CD4-positive, alpha-beta T cell treated with Interleukin-4 for 1 hour (primary cell): ENCODE measurements around the gene RAD51B.
"Not testable (repeated sequence)": the region's sequence is repeated elsewhere in the genome, so short reads cannot be mapped to it uniquely, and the experiment has no call there.

ENCODE experiments used
- DNase-seq, 2 donors: peaks; one replicate each; pipeline ENCODE4 v3.0.0-alpha.2; 2020 to 2022

RAD51B gene

DNA sequence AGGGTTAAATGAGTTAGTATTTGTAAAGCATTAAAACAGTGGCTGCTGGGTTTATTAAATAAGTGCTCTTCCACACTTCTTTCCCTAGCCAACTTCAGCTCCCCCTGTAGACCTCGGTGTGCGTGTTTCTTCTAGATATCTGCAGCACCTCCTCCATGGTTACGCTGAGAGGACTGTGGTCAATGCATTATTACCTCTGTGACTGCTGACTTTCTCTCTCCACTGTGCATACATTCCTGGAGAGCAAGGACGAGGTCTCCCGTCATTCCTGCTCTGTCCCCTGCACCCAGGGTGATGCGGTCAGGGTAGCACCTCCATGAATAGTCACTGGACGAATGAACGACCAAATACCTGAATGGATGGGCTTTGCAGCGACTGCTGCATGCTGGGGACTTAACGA, 928.7 kb downstream of the RAD51B start:
- DNase-seq = no peak

DNA sequence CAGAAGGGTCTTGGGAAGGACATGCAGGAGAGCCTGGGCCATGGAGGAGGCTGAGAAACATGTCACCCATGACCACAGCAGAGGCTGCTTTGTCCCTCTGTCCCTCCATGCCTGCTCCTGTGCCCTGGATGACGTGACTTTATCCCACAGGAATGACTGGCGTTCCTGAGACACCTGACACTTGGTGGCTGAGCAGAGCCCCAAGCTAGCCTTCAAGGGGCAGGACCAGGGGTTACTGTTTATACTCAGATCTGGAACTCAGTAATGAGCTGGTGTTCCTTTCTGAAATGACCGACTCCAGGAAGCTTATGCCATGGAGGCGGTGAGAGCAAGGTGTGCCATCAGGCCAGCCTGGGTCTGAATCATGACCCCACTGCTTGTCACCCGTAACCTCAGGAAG, 929.1 kb downstream of the RAD51B start:
- DNase-seq = no peak

DNA sequence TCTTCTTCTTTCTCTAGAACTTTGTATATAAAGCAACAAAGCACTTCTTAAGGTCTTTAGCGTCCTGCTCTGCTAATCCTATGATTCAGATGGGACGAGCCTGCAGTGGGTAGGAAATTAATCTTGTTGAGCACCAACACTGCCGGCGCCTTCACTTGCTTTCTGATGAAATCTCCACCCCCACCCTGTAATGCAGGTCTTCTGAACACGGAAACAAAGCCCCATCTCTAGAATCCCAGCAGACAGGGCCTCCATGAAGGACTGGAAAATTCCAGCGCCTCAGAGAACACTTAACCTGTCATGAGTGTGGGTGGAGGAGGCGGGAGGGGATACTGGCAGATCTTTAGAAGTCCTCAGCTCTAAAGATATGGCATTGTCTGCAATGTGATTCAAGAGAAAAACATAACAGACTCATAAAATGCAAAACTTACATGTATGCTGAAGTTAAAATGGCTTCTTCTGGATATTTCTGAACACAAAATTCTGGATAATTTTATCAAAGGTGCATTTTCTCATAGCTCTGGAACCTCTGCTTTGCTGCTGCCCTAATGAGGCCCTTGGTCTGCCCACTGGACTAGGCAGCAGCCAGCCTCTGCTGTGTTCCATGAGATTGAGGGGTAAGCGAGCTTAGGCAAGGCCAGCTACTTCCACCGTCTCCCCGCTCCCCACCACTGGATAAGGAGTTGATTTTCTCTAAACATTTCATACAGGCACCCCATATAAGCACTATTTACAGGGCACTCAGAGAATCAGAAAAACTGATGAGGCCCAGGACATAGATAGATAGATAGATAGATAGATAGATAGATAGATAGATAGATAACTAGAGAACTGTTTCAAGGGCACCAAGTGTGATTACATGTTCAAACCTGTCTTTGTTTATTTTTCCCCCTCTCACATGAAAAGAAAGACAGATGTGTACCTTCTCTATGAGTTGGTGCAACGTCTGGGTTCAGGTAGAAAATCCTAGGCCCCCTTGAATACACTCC, 930.2 kb downstream of the RAD51B start:
- DNase-seq = no peak

DNA sequence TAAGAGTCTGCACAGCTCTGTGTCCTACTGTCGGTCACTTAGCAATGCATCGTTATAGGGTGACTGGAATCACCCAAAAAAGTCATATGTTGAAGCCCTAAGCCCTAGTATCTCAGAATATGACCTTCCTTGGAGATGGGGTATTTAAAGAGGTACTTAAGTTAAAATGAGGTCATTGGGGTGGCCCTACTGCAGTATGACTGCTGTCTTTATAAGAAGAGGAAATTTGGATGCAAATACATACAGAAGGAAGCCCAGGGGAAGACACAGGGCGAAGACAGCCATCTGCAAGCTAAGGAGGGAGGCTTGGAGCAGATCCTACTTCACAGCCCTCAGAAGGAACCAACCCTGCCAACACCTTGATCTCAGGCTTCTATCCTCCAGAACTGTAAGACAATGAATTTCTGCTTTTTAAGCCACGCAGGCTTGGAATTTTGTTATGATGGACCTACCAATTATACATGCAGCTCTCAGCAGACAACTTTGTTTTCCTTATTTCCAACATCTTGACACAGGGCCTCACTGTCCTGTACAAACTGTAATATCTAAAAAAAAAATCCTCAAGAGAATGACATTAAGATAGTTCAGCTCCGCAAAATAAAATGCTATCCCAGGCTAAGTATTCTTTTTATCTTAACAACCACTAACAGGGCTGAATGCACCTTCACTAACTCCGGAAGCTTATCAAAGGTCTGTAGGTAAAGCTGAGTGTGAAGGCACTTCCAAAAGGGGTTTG, 932.9 kb downstream of the RAD51B start:
- DNase-seq = no peak

DNA sequence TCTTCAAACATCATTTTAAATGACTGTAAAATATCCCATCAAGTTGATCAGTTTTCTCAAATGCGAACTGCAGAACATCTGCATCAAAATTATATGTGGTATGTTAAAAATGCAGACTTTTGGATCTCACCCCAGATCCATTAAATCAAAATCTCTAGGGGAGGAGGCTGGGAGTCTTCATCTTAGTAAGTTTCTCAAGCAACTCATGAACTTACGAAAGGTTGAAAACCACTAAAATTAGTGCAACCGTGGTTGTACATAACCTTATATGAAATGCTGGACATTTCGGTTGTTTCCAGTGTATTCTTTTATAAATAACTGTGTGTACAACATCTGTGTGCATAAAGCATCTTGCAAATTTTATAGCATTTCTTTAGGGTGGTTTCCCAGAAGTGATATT, 934.1 kb downstream of the RAD51B start:
- no peak for DNase-seq

DNA sequence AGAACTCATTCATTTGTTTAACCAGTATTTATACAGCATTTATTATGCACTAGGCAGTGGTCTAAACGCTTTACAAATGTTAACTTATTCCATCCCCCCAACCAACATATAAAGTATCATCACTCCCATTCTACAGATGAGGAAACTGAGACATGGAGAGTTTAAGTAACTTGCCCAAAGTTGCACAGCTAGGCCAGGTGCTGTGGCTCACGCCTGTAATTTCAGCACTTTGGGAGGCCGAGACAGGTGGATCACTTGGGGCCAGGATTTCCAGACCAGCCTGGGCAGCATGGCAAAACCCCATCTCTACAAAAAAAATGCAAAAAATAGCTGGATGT, 935.4 kb downstream of the RAD51B start:
- no peak for DNase-seq

DNA sequence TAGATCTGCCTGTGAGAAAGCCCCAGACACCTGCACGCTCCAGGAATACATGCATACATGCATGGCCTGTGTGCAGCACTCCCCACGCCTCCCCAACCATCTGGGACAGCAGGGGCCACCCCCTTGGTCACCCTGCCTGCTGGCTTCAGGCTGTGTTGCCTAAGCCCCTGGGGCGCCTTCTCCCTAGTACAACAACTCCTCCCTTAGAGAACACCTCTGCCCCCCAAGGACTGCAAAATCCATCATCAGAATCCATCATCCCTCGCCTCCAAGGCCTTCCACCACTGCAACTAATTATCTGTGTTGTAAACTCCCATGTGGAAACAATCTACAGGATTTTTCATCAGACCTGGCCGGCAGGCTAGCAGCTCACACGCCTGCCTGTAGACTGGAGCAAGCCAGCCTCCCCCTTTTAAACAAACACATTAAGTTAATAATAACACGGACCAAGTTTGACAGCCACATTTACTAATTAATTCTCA, 936.5 kb downstream of the RAD51B start:
- no peak for DNase-seq

DNA sequence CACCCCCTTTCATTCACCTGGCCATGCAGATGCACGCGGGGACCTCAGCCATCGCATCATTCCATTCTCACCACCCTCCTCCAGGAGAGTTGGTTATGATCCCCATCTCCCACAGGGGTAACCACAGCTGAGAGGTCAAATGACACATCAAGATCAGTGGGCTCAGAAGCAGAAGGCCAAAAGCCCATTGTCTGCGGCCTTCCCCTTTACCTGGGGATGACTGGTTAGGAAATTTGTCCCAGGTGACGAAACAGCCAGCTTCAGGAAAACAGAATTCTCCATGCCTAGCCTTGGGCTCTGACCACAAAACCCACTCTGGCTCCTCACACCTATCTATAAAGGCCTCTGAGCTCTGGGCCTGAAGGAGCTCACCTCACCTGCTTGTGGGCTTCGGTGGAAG, 937.2 kb downstream of the RAD51B start:
- DNase-seq = no peak

DNA sequence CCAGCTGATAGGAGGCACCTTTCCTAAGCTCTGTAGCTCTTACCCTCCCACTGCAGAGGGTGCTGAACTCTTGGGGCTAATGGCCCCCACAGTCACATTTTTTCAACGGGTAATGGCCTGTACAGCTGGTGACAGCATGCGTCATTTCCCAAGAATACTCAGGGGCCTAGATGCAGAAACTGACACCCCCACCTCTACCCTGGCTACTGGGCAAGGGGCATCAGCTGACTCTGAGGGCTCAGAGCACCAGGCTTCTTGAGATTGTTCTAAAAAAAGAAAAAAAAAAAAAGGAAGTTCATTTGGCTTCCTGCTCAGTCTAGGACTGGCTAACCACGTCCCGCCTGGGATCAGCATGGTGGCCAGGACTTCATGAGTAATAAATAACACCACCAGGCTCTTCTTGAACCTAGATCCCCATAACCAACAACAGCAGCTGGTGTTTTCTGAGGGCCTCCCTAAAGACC, 938.1 kb downstream of the RAD51B start:
- peak; percentile 24 to 83 for DNase-seq

DNA sequence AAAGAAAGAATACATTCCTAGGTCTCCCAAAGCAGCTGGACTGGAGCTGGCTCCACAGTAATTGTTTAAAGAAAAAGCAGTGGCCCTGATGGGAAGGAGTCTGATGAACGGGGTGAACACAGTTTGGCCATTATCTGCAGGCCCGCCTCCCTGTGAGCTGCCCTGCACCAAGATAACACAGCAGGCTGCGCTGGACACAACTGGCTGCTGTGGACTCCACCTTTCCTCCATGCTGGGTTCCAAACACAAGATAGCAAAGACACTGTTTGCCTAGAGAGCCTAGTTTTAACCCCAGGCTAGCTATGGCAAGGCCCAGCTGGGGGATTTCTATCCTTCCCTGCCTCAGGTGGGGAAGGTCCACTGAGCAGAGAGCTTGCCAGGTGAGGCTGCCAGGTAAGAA, 938.7 kb downstream of the RAD51B start:
- no peak for DNase-seq

DNA sequence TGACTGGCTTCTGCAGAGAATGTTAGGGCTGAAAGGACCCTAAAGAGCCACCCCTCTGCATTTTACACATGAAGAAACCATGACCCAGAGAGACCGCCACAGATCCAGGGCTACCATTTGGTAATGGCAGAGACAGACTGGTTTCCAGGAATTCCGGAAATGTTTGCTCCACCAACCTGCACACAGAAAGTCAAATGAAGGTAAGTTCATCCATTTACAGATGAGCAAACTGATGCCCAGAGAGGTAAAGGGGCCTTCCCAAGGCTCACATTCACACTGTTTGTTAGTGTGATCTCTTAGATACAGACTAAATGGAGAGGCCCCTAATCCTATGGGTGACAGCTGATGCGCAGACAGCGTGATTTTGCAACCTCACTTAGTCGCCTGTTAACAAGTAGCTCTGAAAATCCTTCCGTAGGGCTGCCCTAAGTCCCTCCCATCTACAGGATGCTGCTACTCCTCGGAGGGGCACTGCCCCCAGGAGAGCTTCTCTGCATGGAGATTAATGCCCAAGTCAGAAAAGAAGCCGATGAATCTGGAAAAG, 939.5 kb downstream of the RAD51B start:
- DNase-seq = no peak

DNA sequence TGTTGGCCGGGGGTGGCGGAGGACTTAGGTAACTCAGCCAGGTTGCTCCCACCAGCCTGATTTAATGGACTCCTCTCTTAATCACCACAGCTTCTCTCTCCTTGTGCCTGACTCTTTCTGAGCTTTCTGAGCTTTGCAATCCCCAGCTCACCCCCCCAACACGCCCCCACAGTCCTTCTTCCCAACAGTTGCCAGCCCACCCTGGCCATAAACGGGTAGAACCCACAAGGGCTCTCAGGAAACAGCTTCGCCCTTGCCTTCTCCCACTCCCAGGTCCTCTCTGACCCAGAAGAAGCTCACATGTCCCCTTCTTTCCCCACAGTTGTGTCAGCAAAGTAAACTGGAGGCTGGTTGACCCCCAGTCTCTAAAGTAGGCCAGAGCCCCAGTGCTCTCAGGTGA, 940.4 kb downstream of the RAD51B start:
- no peak for DNase-seq

DNA sequence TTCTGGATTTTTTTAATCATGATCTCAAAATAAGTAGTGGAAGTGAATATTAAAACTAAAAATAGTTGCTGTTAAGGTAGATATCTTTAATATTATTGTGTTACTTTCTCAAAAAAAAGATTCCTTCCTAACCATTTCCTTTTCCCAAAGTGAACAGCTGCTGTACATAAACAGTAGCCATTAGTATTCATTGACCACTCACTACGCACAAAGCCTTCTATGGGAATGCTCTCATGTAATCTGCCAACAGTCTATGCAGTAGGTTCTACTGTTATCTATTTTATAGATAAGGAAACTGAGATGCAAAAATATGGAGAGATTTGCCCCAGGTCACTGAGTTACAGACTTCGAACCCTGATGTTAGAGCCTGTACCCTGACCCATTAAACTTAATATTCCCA, 941.2 kb downstream of the RAD51B start:
- no peak for DNase-seq

DNA sequence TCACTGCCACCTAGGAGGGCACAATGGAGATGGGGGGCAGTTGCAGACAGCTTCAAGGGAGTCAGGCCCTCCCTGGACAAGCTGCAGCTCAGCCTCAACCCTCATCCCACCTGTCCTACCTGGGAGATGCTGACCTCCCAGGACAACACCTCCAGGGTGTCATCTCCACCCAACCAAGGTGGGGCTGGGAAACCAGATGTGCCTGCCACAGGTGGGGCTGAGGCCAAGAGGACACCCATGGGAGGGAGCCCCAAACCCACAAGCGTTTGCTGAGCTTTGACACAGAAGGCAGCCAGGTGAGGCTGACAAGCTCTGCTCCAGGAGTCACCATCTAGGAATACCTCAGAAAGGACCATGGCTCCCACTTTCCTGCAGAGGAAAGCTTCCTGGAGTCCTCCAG, 941.8 kb downstream of the RAD51B start:
- no peak for DNase-seq

DNA sequence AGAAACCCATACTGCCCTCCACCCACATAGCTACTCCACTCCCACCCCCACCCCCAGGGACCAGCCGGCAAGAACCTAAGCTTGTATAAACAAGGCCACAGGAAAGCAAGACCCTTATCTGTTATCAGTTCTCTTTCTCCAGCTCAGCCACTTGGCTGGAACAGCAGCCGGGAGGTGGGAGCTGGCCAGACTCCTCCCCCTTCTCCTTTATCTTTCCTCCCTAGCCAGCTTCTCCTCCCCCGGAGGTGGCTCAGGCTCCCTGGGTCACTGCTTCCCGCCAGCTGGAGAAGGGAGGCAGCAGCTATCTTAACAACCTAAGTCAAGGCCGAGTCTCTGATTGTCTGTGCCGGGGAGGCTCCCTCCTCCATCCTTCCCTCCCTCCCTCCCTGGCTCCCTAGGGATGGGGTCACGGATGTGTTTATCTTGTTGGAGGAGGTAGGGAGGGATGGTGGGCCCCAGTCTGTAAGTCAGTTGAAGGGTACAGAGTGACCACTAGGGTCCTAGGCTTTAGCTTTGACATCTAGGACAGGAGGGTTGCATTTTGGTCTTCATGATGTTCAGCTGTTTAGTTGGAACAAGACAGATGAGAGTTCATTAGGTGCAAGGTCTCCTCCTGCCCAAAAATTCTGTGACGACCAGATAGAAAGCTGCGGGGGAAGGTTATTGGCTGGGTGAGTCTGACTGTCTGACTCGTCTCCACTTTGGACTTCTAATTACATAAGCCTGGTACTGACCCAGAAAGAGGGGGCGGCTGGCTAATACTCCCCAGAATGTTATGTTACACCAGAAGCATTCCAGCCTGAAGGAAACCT, 943.6 kb downstream of the RAD51B start:
- no peak for DNase-seq

DNA sequence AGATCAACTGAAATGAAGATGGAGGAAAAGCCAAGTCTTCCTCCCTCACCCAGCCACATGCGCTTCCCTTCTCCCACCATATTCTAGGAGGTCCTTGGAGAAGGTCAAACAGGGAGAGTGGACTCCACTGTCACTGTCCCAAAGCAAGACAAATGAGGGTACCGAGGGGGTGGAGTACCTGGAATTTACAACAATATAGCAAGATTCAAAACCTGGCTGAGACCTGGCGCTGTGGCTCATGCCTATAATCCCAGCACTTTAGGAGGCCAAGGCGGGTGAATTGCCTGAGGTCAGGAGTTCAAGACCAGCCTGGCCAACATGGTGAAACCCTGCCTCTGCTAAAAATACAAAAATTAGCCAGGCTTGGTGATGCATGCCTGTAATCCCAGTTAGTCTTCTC, 944.3 kb downstream of the RAD51B start:
- DNase-seq = not testable (repeated sequence)

DNA sequence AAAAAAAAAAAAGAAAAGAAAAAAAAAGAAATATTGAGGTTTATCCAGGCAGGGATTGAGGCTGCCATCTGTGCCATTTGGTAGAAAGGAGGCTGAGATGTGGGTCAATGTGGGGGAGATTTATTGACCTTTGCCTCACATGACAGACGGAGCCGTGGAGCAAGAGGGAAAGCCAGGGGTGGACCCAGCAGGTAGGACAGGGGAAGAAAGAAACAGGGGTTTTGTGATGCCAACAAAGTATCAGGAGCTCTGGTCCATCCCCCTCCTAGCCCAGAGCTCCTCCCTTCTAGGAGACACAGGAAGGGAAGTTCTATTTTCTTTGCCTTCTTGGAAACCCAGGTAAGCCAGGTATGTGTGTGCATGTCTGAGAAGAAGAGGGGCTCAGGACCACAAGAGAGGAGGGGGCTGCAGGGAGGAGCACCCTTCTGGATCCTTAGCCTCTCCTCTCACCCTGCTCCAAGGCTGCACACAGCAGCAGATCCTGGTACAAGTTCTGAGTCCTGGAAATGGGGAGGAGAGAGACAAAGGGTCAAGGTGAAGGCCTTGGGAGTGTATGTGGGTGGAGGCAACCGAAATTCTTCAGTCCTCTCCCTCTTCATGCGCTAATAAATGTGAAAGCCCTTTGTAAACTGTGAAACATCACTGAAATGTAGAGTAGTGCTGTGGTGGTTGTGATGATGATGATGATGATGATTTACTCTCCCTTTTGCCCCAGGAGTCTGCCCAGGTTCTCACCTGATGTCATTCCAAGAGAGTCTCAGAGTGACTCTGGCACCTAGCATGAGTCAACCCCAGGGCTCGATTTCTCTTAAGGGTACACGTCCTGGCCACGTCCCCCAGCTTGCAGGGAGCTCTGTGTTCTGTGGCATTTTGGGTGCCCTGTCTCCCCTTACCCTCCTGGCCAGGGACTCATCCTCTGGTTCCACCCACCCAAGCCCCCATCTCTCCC, 947.0 kb downstream of the RAD51B start:
- no peak for DNase-seq

DNA sequence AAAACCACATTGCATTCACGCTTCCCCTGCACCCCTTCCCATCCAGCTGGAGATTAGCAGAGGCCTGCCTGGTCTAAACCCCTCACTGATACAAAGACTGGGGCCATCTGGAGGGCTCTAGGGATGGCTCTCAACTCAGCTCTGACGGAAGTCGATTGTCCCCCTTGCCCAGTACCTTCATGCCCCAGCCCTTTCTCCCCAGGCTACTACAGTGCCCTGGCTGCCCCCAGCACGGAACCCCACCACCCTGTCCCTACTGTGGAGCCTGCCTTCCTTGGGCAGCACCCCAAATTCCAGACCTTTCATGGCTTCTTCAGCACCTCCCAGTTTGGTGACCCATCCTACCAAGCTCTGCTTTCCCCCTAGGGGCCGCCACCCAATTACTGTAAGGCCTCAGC, 947.7 kb downstream of the RAD51B start:
- DNase-seq = no peak

DNA sequence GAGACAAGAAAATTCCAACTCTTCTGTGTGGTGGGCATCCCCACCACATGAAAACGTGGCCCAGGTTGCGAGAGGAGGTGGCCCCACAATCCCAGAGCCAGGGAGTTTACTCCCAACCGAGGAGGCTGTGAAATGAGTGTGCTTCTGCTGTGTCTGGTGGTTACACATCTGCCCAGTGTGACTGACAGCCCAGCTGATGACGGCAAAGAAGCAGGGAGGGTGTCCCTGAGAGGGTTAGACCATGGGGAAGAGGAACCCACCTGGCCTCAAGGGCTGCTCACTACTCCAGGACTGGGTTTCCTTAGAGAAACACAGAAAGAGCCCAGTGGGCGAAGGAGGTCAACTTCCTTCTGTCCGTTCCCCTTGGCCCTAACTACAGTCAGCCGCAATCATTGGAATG, 948.7 kb downstream of the RAD51B start:
- DNase-seq = no peak

DNA sequence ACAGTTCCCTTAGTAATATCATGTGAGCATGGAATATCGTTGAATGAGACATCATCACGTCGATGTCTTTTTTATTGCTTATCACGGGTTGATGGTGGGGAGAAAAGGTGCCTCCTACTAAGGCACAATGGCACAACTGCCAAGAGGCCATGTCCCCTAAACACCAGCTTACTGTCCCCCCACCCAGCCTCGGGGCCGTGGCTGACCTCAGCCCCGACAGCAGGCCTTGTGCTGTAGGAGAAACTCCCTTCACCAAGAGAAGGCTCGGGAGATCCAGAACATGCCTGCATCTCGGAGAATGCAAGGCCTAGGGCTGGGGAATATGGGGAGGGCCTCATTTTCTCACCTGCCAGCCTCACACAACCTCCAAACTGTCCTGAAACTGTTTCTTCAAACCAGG, 950.5 kb downstream of the RAD51B start:
- DNase-seq = no peak

DNA sequence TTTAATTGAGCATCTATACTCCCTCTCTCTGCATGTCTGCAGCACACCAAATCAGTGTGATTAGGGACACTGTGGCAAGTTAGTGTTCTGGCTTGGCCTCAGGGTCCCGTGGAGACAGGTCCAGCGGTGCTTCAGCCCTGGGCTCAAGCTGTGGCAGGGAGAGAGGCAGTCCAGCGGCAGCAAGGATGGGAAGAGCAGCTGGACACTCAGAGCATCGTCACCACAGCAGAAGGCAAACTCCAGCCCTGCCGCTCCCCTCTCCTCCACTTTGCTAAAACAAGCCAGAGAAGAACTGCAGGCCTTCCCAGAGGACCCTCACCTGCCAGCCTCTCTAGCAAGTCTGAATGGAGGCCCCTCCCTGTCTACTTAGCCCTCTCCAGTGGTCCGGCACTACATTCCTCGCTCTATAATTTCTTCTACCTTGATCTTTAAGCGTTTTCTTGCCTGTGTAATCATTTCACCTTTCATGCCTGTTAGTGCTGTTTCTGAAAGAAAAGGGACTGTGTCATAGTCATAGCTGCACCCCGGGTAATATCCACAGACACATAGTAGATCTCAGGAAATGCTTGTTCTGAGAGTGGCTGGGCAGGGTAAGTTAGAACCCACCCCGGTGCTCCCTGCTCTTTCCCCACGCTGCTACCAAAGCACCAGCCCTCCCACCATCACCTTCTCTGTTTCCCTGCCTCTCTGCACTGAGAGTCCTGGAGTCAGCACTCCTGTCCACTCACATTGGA, 951.1 kb downstream of the RAD51B start:
- DNase-seq = no peak
